ENCODE results near the gene AP4M1. TPM values are rescaled to one million over a fixed set of nuclear protein-coding genes. Genes with fewer than 3 reads are reported as not detected.

The AP4M1 gene
- total and polyA plus RNA-seq, 9 of the 15 experiments (the other 6 are each of a cell fraction or from before 2014, with no cell fraction given) = 1.3 to 30.9 (median 14.1) TPM

GRCh38 chr7:100152937-100153666 is 51.7 kb downstream of the AP4M1 start:
- Histone ChIP-seq H3K4me2 (ENCODE audit: insufficient read depth, low read length) (no peak overlapping the region), H3K27me3 (ENCODE audit: control insufficient read depth in 2 of 2, insufficient read depth in 2 of 2, low read length in 2 of 2) (no peaks in the 10 kb centered on the region), H3K27ac (ENCODE audit: extremely low read depth, low read depth, low read length) (no peak overlapping the region), H4K20me1 (replicated peaks; ENCODE audit: control insufficient read depth, insufficient read depth, low read length) (peaks cover 10% of the 10 kb centered on the region), H3K79me2 (ENCODE audit: control insufficient read depth, insufficient read depth, low read length) (peaks cover 43% of the 10 kb centered on the region), H3K4me1 (replicated peaks in 1 of 2; ENCODE audit: control insufficient read depth in 2 of 2, insufficient read depth in 2 of 2, low read length in 2 of 2) (peaks cover 31 to 75% of the 10 kb centered on the region in 2 experiments), H3K9me3 (replicated peaks; ENCODE audit: control insufficient read depth, insufficient read depth, low read depth, low read length) (no peaks in the 10 kb centered on the region), H2AFZ (ENCODE audit: low read depth, low read length) (no peak overlapping the region), H3K4me3 (no peak overlapping the region), H3K9ac (ENCODE audit: insufficient read depth in 1 of 2, low read depth in 2 of 2, low read length in 2 of 2) (peak overlapping the region in 1 of 2 experiments; percentile 83; a peak in 2 of 4 replicates), H3K36me3 (ENCODE audit: control insufficient read depth, insufficient read depth, low read length) (peaks cover 64% of the 10 kb centered on the region), H3K9me1 (ENCODE audit: control insufficient read depth, insufficient read depth, low read length) (no peaks in the 10 kb centered on the region)
- ChIA-PET POLR2A (interaction anchor here (0.8 kb wide), 1 partner anchor 24 kb away, joined by 6 read pairs; the partner anchor contains the start of gene GPC2), CTCF (ENCODE audit: low intra/inter-chr PET ratio) (no interaction called here)
- ATAC-seq (no peak), DNase-seq (ENCODE audit: extremely low read depth in 1 of 4, low spot score in 3 of 4) (no peak), FAIRE-seq (no peak)
- 93% methylated on average over 14 of the region's 18 CpGs for WGBS (ENCODE audit: insufficient coverage, low coverage, missing lambda C conversion rate)
- in situ Hi-C loops (cut with MboI) = no loop called here
- intact Hi-C loops (cut with micrococcal nuclease) = no loop called here
- no TSS peak for BruUV-seq (replicated peaks)
- peak; percentile 74 for TF ChIP-seq RBFOX2 (IDR thresholded peaks at IDR 0.05; ENCODE audit: low read depth, low read length)
- no peak for TF ChIP-seq HMG20B (CRISPR knock-in tag; IDR thresholded peaks at IDR 0.05)
- TF ChIP-seq ATF6 (CRISPR knock-in tag; IDR thresholded peaks at IDR 0.05) = 0 out of 2 replicates have a peak, but pooled peaks have one; percentile 50
- no peak for TF ChIP-seq SETDB1 (IDR thresholded peaks at IDR 0.05; ENCODE audit: low read length)
- TF ChIP-seq UBTF (IDR thresholded peaks at IDR 0.05; ENCODE audit: borderline replicate concordance in 1 of 2, low read depth in 2 of 2, low read length in 2 of 2) = no peak
- TF ChIP-seq PYGO2 (tag; IDR thresholded peaks at IDR 0.05) = no peak
- TF ChIP-seq ZNF764 (CRISPR knock-in tag; IDR thresholded peaks at IDR 0.05; ENCODE audit: low read depth) = no peak
- TF ChIP-seq BRF2 (IDR thresholded peaks at IDR 0.05; ENCODE audit: borderline replicate concordance, insufficient read depth, insufficient read length) = no peak
- no peak for TF ChIP-seq ERF (CRISPR knock-in tag; IDR thresholded peaks at IDR 0.05)
- peak; percentile 74 for TF ChIP-seq POLR2G (IDR thresholded peaks at IDR 0.05; ENCODE audit: low read depth, low read length)
- TF ChIP-seq RNF219 (CRISPR knock-in tag; IDR thresholded peaks at IDR 0.05) = no peak
- no peak for TF ChIP-seq NR3C1 (CRISPR knock-in tag; IDR thresholded peaks at IDR 0.05)

Measured in K562 (cell line).